M059J (cell line): ENCODE results near the gene DNAJC7. TPM values are rescaled to one million over a fixed set of nuclear protein-coding genes. Genes with fewer than 3 reads are reported as not detected.
A peak's percentile ranks its signal among the peaks of the same experiment; 100 is the strongest.

Experiments used
- DNase-seq: peaks from one replicate; pipeline ENCODE4 v3.0.0-alpha.2; 2012; ENCODE audit warnings: low read depth
- total RNA-seq: library from RNA; depleted of rRNA; stranded (reverse); fragments of >200 nt; shearing (Covaris generic); gene quantifications from 2 replicates; pipeline ENCODE4 v1.2.3, GENCODE V29; 2014; rRNA removed

Gene DNAJC7, protein sequence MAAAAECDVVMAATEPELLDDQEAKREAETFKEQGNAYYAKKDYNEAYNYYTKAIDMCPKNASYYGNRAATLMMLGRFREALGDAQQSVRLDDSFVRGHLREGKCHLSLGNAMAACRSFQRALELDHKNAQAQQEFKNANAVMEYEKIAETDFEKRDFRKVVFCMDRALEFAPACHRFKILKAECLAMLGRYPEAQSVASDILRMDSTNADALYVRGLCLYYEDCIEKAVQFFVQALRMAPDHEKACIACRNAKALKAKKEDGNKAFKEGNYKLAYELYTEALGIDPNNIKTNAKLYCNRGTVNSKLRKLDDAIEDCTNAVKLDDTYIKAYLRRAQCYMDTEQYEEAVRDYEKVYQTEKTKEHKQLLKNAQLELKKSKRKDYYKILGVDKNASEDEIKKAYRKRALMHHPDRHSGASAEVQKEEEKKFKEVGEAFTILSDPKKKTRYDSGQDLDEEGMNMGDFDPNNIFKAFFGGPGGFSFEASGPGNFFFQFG
- 66.6 TPM in 2 replicates for total RNA-seq

DNA sequence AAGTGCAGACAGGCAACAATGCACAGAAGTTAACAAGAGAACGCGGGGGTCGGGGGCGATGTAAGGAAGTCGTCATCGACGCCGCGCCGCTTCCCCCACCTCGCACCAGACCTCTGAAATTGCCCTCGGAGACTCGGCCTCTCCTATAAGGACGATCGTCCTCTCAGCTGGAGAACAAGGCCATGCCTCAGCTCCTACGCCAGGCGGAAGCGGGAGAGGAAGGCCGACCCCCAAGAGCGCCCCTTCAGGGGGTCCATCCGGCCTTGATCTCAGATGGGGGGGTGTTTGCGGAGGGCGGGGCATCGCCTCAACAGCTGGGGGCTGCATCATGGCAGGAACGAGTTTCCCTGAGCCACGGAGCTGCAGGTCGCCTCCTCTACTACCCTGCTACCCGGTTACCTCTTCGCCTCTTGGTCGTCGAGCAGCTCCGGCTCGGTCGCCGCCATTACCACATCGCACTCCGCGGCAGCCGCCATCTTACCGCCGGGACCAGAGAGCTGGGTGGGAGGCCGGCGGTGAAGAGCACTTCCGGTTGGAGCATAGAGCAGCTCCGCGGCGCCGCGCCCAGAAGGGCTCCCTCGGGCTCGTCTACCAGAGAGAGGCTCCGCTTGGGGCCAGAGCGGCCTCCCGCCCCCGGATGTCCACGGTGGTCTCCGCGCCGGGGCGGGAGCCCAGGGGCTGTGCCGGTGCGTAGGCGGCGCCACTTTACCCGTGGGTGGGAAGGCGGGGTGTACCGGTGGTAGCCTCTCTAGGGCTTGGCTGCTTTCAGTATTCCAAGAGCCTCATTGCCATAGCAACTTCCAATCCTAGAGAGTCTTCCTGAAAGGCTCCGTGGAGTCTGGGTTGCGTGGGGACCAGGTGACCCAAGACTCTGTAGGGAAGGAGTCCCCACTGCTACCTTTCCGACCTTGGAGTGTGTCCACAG lies at the start of gene DNAJC7:
Gene DNAJC7 (minus strand): TSS at position 499 of the 925 bp plus-strand sequence. CDS start 23 bp downstream, at position 476.
- peak; percentile 87 for DNase-seq

DNA sequence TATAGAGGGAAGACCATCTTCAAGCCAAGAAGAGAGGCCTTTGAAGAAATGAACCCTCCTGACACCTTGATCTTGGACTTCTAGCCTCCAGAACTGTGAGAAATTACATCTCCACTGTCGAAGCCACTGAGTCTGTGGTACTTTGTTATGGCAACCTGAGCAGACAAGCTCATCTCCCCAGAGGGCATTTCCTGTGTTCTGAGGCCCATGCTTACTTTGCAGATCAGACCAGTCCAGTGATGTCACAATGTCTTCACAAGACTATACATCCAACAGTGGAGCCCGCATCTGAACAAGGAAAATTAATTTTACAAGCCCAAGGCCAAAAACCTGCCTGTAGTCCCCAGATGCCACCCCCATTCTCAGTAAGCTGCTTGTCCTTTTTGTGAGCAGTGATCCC lies 48.0 kb upstream of the DNAJC7 start:
- DNase-seq: peak; percentile 48

DNA sequence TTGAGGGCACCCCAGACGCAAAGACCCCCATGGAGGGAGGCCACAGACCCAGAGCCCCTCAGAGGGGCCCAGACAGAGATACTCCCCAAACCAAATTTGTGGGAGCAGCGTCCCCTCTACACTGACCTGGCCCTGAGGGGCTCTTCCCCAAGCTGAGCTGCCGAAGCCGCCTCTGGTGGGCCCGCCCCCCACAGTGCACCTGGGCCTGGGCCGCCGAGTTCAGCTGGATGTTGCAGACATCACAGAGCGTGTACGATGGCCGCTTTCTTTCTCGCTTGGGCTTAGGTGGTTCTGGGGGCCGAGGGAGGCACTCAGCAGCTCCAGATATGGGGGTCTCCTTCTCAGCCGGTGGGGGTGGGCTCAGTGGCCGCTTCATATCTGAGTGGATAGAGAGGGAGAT lies 45.4 kb upstream of the DNAJC7 start:
- DNase-seq: no peak

DNA sequence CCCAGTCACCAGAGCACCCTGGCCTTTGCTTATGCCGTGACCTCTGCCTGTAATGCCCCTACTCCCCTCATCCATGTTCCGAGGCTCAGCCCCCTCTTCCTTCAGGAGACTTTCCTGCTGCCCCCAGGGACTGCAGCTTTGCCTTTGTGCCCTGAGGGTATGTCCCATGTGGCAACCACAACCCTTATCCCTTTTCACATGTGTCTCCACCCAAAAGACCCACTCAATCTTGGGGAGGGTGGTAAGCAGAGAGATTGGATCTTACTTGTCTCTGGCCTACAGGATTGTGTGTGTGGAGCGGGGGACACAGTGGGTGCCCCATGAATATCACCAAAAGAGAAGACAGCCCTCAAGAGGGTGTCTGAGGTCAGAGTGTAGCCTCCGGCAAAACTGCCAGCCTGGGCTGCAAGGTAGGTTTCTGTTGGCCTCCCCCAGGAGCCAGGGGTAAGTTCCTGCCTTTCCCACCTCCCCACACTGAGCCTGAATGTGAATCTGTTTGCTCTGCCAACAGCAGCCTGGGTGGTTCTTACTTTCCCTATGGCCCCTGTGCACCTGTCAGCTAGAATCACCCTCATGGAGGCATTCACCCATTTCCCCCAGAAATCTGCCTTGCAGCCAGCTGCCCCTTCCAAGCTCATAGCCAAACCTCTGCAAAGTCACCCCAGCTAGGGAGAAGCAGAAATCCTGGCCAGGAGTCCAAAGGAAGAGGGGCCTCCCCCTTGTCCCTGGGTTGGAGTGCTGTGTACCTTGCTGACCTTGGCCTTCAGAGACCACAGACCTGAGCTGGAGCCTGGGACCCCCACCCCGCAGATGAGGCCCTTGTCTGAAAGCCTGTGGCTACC lies 44.6 kb upstream of the DNAJC7 start:
- DNase-seq: no peak

DNA sequence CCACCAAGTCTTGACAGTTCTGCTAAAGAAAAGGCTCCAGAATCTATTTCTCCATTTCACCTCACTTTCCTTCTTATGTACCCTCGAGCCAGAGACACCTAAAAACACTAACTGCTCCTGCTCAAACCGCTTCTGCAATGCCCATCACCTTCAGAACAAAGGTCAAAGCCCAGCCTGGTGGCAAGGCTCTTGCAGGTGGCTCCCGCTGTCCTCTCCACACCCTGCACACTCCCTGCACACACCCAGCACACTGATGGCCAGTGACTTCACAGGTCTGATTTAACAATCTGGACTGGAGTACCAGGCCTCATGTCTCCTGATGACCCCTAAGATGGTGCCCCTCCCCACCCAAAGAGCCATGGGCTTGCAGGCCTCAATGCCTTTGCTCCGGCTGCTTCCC lies 43.0 kb upstream of the DNAJC7 start:
- no peak for DNase-seq

DNA sequence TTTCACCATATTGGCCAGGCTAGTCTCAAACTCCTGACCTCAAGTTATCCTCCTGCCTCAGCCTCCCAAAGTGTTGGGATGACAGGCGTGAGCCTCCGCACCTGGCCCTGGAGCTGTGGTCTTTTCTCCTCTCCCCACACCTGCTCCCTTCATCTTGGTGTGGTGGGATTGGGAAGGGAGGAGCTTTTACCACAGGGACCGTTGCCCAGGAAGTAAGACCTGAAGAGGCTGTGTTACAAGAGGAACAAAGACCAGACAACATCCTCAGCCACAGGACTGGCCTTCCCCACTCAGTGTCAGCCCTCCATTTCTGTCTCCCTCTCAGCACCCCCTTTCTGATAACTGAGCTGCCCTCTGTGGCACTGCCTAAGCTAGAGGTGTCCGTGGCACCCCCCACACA lies 42.6 kb upstream of the DNAJC7 start:
- no peak for DNase-seq

DNA sequence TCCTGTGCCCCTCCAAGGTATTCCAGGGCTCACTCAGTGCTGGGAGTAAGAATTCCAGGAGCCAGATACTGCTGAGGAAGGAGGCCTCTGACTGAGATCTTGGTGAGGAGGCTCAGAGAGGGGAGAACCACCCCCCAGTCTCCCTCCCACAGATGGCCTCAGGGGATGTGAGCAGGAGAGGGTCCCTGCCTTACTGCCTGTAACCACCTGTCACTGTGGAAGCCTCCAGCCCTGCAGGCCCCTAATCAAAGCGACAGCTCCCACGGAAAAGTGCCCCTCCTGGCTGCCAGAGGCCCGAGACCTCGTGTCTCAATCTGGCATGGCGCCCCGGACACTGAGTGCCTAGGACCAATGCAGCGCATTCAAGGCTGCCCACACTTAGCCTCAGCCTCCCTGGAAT lies 40.8 kb upstream of the DNAJC7 start:
- no peak for DNase-seq

DNA sequence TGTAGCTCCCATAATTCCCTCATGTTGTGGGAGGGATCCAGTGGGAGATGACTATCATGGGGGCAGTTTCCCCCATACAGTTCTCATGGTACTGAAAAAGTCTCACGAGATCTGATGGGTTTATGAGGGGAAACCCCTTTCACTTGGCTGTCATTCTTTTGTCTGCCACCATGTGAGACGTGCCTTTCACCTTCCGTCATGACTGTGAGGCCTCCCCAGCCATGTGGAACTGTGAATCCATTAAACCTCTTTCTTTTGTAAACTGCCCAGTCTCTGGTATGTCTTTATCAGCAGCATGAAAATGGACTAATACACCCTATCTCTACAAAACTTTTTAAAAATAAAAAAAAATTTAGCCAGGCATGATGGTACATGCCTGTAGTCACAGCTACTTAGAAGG lies 39.4 kb upstream of the DNAJC7 start:
- no peak for DNase-seq

DNA sequence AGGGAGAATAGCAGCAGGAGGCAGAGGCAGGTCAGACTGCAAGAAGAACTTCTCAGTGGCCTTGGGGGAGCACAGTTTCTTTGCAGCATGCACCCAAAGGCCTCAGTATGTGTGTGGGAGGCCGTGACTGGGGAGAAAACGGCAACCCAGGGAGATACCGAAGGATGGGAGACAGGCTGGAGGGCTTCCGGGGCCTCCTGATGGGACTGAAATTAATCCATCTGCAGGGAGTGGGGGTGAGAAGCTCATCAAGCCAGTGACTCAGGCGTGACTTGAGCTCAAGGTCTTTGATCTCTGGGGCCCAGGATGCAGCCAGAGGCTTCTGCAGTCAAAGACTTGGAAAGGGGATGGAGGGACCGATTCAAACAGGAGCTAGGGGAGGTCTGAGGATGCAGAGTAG lies 38.3 kb upstream of the DNAJC7 start:
- DNase-seq: peak; percentile 39

DNA sequence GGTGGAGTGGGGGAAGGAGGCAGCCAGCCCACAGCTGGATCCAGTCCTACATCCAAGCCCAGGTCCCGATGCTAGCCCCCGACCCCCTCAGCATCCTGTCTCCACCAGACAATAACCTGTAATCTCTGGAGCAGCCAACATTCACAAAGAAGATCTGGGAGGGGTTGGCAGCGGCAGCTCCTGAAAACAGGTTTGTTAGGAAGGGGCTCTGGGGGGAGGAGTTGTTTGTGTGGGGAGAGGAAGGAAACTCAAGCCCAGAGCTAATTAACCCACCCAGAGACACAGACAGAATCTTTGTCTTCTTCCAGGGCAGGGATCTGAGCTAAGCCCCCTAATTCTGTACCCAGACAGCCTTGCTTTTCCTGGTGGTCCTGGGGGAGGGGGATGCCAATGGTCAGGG lies 37.8 kb upstream of the DNAJC7 start:
- DNase-seq: no peak

DNA sequence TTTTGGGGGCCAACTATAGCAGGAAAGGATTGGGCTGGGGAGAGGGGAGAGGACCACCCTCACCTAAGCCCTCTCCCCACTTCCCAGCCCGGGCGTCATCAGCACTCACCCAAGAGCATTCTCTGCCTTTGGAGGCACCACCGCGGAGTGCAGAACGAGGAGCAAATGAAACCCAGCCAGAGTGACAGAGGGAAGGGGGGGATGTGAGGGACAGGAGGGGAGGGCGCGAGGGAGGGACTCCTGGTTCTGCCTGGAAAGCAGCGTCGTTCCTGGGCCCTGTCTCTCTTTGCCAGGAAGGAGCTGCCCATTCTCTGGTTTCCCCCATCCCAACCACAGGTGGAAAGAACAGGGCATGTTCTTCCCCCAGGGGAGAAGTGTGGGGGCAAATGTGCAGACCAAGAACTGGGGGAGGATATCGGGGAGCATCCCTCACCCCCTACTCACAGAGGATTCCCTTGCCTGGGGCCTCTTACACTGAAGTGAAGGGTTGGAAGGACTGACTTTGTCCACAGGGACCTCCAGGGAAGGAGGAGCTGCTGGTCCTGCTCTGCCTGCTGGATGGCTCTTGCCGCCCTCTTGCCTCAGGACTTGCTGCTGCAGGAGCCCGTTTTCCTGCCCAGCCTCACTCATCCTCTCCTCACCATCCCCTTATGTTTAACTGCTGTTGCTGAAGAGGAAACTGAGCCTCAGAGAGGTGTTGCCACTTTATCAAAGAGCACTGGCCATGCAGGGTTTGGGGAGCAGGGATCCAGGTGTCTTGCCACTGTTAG lies 36.7 kb upstream of the DNAJC7 start:
- DNase-seq: no peak

DNA sequence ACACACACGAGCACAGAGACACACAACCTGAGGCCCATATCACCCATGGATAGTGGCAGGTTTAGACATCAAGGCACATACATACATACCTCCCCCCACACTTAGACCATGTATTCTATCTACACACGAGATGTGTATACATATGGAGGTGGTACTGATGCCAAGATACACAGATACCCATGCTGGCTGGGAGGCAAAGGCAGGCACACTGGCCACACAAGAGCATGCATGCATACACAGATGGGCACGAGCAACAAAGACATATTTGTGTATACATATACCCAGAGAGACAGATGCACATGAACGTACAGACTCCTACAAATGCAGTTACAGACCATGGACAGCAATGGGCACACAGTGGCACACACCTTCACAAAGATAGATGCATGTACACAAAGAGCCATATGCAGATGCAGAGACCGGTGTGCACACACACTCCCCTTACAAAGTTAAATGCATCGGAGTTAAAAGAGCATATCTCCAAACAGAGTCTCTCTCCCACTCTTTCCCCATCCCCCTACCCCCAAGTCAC lies 35.2 kb upstream of the DNAJC7 start:
- DNase-seq: no peak

DNA sequence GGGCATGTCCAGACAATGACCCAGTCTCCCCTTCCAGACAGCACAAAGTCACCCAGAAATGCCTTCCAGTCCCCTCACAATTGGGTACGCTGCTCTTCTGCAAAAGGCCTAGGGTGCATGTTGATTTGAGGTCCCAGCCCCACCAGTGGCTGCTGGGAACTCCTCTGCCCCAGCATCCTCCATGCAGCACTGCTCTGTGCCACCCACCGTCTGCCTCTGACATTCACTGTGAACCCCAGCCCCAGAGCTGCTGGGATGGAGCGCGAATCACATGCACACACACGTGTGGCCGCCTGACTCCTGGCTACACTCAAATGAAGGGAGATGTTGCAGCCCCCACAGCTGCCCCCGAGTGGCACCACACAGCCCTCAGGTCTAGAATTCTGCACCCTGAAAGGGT lies 34.4 kb upstream of the DNAJC7 start:
- no peak for DNase-seq

DNA sequence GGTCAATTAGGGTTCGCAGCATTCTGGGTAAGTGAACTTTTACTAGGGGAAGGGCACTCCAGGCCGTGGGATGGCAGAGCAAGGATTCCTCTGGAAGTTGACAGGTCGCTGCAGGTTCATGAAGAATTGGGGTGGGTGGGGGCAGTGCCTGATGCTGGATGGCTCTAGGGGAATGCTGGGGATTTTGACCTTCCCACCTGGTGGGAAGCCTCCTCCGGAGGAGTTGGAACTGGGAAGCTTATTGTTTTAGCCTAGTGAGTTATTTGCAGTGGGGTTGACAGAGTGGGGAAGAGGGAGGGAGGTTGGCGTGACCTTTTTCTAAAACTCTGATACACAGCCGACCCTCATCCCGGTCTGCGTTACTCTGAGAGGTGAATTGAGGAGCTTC lies 33.8 kb upstream of the DNAJC7 start:
- DNase-seq: no peak

DNA sequence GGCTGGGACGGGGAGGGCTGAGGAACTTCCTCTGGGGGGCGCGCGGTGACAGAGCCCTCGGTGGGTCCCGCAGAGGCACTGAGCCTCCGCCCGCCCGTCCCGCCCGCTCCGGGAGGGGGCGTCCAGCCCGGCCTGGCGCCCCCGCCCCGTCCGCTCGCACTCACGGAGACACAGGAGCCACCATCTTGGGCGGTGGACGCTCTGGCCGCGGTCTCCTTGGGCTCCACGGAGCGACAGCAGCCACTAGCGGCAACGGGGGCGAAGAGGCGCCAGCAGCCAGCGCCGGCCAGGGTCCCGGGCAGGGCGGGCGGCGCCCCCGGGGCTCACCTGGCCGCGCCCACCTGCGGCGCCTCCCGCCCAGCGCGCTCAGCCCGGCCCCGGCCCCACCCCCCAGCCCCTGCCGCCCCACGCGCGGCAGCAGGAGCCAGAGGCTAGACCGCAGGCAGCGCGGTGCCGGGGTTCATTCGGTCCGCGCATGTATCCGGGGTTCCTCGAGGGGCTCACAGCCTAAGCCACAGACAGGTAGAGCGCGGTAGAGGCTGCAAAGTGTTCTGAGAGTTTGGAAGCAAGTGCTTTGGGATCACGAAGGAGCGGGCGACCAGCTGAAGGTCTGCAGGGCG lies 33.3 kb upstream of the DNAJC7 start, which contains the start of gene C17orf113:
Gene C17orf113 (minus strand): TSS at position 209 of the 620 bp plus-strand sequence. CDS start 7,225 bp downstream, outside the sequence.
- peak; percentile 34 for DNase-seq

DNA sequence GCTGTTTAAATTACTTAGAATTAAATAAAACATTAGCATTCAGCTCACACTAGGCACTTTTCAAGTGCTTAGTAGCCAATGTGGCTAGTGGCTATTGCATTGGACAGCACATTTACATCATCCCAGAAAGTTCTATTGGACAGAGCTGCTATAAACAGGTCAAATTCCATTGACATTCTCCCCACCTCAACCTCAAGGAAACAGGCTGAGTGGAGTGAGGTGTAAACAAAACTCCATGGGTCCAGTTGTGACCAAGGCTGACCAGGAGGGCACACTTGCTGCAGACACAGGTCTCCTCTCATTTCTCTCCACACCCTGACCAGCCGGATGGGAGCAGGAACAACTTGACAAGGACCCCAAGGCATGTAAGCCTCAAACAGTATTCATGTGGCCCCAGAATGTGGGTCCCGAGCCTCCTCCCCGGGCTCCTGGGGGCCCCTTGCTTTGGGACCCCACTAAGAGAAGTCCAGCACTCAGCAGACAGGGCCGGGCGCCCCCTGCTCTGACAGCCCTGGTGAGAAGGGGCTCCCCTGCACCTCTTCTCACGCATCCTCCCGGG lies 32.7 kb upstream of the DNAJC7 start:
- DNase-seq: peak; percentile 46

DNA sequence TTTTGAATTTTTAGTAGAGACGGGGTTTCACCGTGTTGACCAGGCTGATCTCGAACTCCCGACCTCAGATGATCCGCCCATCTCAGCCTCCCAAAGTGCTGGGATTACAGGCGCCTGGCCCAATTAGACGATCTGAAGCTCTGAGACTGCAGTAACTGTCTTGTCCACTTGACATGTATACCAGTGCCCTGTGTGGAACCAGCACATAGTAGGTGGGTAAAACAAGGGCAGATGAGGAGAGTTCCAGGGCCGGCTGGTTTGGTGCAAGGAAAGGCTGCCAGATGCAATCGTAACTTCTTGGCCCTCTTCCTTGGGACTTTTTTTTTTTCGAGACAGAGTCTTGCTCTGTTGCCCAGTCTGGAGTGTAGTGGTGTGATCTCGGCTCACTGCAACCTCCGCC lies 30.1 kb upstream of the DNAJC7 start:
- DNase-seq: no peak

DNA sequence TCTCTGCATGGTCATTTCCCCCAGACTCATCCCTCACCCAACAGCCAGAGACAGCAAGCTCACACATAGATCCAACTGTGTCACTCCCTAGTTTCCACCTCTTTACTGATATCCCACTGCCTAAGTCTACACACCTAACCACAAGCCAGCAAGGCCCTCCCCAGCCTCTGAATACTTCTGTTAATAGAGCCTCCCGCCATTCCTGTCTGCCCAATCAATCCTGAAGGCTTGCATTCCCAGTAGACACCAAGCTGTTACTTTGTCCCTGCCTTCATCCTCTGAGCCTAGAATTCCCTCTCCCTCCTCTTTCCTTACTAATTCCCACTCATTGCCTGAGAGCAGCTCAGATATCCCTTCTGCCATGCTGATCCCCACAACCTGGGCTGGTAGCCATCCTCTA lies 28.5 kb upstream of the DNAJC7 start:
- no peak for DNase-seq

DNA sequence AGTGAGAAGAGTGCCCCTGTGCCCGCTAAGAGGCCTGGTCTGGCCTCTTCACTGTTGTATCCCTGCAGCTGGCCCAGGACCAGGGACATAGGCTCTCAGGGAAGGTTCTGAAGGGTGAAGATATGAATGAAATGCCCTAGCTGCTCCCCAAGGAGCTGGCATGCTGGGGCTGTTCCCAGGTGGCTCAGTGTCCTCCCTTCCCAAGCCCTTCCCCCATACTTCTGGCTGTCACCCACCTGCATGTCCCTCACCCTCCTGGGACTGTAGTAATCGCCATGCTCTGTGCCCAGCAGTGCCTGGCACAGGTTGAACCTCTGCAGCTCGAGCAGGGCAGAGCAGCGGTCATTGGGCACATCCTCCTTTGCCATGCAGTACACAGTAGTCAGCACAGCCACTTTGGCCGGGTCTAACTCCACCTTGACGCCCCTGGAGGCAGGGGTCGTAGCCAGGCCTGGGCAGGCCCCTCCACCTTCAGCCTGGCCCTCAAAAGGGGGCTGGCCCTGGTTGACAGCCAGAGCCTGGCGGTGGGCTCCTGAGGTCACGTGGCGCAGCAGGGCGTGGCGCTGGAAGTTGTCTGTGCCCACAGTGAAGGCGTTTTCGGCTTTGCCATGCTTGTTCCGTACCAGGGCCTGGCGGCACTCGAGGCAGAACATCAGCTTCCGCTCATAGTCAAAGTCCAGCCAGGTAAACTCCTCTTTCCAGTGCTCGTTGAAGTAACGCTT lies 25.5 kb upstream of the DNAJC7 start:
- DNase-seq: no peak
